Ascending aorta (tissue), 2 donors: ENCODE results near the gene ZNF496. TPM values are rescaled to one million over a fixed set of nuclear protein-coding genes. Genes with fewer than 3 reads are reported as not detected.
"Not testable (repeated sequence)": the region's sequence is repeated elsewhere in the genome, so short reads cannot be mapped to it uniquely, and the experiment has no call there.

ENCODE experiments used
- DNase-seq, 2 donors: peaks; one replicate each; pipeline ENCODE4 v3.0.0-alpha.2; 2019; ENCODE audit warnings: low spot score in 2 of 2
- H3K27ac ChIP-seq, 2 donors: fragments of 200-600 bp; sonication (generic); one replicate each; pipeline ENCODE4 v1.5.1; 2016 to 2017; ENCODE audit warnings: mild to moderate bottlenecking in 1 of 2
- H3K27me3 ChIP-seq: fragments of 200-600 bp; sonication (generic); one replicate; pipeline ENCODE4 v1.5.1; 2017
- H3K36me3 ChIP-seq, 2 donors: fragments of 200-600 bp; sonication (generic); one replicate each; pipeline ENCODE4 v1.5.1; 2016
- H3K4me1 ChIP-seq, 2 donors: fragments of 200-600 bp; sonication (generic); one replicate each; pipeline ENCODE4 v1.5.1; 2016 to 2017; ENCODE audit warnings: mild to moderate bottlenecking in 1 of 2
- H3K4me3 ChIP-seq, 2 donors: fragments of 200-600 bp; sonication (generic); one replicate each; pipeline ENCODE4 v1.5.1; 2016 to 2017; ENCODE audit warnings: mild to moderate bottlenecking in 1 of 2
- H3K9me3 ChIP-seq, 2 donors: fragments of 200-600 bp; sonication (generic); one replicate each; pipeline ENCODE4 v1.5.1; 2016
- CTCF ChIP-seq, 3 experiments: fragments of 200-600 bp in 2 of 3; fragments of 450-650 bp in 1 of 3; sonication (generic) in 2 of 3; IDR thresholded peaks; one replicate each; pipeline ENCODE4 v1.5.1; 2016 to 2019; ENCODE audit warnings: antibody characterized with exemption in 3 of 3, mild to moderate bottlenecking in 1 of 3, moderate library complexity in 1 of 3
- intact Hi-C: fragments of 100-400 bp; cut with DNase I; formaldehyde crosslinking; loops from one replicate; pipeline ENCODE4 v1.15.1; 2023
- total RNA-seq: library from RNA; depleted of rRNA; stranded (reverse); fragments of >200 nt; gene quantifications from one replicate; pipeline ENCODE4 v1.1.0, GENCODE V29; 2016

ZNF496 gene
- total RNA-seq, 1 donor from 2014 or later, result 38.5 TPM

DNA sequence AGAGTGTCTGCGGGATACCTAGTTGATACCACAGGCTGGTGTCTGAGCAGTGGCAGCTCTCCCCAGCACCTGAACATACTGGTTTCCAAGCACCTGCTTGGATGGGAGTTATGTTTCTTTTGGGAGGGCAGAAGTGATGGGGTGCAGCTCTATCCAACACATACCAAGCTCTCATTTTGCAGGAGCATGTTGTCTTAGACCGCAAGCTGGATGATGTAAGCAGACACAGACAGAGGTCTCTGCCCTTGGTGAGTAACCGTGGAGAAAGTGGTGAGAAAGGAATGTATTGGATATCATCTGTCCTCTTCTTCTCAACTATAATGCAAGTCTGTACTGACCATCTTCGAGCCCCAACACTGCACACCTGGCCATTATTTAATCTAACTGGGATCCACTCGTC is 37.4 kb downstream of the ZNF496 start:
- no peak for DNase-seq
- Histone ChIP-seq H3K36me3 (peaks cover 0 to under 1% of the 10 kb centered on the region in 2 donors), H3K27me3 (no peaks in the 10 kb centered on the region), H3K9me3 (no peaks in the 10 kb centered on the region), H3K4me1 (no peaks in the 10 kb centered on the region), H3K4me3 (no peak overlapping the region), H3K27ac (no peak overlapping the region)
- TF ChIP-seq CTCF (IDR thresholded peaks at IDR 0.05), result no peak
- intact Hi-C loops, result no loop called here

- Histone ChIP-seq H3K36me3 (no peaks in the 10 kb centered on the region), H3K27me3 (no peaks in the 10 kb centered on the region), H3K9me3 (no peaks in the 10 kb centered on the region), H3K4me3 (no peak overlapping the region), H3K27ac (no peak overlapping the region), H3K4me1 (no peaks in the 10 kb centered on the region)
- intact Hi-C loops, result no loop called here
- no peak for TF ChIP-seq CTCF (IDR thresholded peaks at IDR 0.05)
- no peak for DNase-seq
Observed at GRCh38 chr1:247293047-247293446, 38.6 kb downstream of the ZNF496 start.

DNA sequence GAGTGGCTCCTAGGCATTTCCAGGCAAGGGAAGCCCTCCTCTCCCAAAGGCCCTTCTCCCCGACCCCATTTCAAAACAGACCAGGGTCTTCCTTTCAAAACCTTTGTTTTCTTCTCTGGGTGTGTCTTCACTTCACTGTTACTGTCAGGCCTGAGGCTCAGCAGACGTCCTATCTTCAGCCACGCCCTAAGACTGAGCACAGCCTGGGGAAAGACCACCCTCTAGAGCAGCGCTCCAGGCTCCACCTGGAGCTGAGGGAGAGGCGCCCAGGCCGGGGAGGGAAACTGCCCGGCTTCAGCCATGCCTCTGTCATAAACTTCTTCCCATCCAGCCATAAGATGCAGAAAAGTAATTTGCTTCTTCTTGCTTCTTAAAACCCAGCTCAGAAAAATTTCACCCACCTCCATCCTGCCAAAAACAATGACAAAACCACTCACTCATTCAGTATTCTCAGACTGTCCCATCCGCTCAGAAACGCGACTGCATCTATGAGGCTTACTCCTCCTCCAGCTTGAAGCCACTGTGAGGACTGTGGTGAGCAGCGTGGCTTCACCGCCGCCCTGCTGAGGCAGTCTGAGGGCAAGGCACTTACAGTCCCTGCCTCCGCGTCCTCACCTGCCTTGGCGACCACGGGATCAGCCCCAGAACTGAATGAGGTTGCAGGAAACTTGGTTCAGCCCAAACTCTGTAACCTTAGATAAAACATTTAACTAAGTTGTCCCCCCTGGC is 39.7 kb downstream of the ZNF496 start:
- no peaks in the 10 kb centered on the region for H3K27me3 ChIP-seq
- DNase-seq, result no peak
- no peak for TF ChIP-seq CTCF (IDR thresholded peaks at IDR 0.05)
- H3K4me1 ChIP-seq, result no peaks in the 10 kb centered on the region
- intact Hi-C loops, result no loop called here
- H3K27ac ChIP-seq, result no peak overlapping the region
- H3K4me3 ChIP-seq, result no peak overlapping the region
- H3K9me3 ChIP-seq, result no peaks in the 10 kb centered on the region
- H3K36me3 ChIP-seq, result no peaks in the 10 kb centered on the region

DNA sequence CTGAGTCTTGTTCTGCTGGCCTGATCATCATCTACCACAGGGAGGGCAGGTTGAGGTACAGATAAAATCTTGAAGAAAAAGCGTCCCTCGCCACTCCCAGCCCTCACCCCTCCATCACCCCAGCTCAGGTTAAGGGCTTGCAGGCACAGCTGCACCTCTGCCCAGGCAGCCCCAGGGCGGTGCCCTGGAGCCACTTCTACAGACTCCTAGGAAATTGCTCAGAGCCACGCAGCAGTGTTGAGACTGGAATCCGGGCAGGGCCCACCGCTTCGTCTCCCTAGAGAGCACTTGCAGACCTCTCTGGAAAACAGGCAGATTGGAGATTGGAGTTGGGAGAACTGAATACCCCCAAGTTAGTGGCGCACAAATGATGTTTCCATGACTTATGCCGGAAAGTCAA is 40.5 kb downstream of the ZNF496 start:
- Histone ChIP-seq H3K4me3 (no peak overlapping the region), H3K27me3 (no peaks in the 10 kb centered on the region), H3K4me1 (no peaks in the 10 kb centered on the region), H3K27ac (no peak overlapping the region), H3K9me3 (no peaks in the 10 kb centered on the region), H3K36me3 (no peaks in the 10 kb centered on the region)
- no peak for TF ChIP-seq CTCF (IDR thresholded peaks at IDR 0.05)
- intact Hi-C loops, result no loop called here
- no peak for DNase-seq

DNA sequence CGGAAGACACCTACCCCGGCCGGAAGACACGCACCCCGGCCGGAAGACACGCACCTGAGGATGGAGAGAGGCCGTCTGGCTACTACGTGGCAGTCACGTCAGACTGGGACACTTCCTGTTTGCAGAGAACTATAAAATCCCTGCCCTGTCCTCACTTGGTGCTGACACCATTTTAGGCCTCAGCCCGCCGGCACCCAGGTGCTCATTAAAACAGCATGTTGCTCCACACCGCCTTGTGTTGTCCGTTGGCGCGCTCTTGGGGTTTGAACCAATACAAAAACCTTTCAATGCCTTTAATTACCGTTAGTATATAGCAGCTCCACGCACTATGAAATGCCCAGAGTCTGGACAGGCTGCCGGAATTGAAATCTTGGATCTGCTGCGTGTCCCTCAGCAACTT is 41.1 kb downstream of the ZNF496 start:
- no peaks in the 10 kb centered on the region for H3K27me3 ChIP-seq
- DNase-seq, result no peak

DNA sequence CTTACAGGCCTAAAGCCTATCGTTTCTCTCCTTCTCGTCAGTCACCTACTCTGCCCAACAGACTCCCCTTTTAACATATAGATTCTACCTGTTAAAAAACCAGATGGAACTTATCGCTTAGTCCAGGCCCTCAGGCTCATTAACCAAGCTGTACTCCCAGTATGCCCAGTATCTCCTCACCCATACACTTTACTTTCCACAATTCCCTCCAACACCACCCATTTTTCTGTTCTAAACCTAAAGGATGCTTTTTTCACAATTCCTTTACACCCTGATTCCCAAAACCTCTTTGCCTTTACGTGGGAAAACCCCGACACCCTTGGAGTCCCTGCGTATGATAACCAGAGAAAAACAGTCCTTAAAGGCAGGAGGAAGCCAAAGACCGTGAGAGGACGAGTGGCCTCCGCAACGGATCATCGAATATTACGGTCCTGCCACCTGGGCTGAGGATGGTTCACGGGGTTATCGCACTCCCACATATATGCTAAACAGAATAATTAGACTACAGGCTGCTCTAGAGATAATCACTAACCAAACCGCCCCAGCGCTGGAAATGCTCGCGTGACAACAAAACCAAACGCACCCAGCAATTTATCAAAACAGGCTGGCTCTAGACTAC is 42.3 kb downstream of the ZNF496 start:
- H3K4me1 ChIP-seq, H3K4me3 ChIP-seq, DNase-seq, H3K27me3 ChIP-seq, H3K9me3 ChIP-seq, intact Hi-C loops, H3K27ac ChIP-seq, H3K36me3 ChIP-seq: not testable (repeated sequence)

More for the DNA sequence above, 41.1 kb downstream of the ZNF496 start:
- intact Hi-C loops, result no loop called here
- Histone ChIP-seq H3K27ac (no peak overlapping the region), H3K9me3 (no peaks in the 10 kb centered on the region), H3K36me3 (no peaks in the 10 kb centered on the region), H3K4me3 (no peak overlapping the region), H3K4me1 (no peaks in the 10 kb centered on the region)
- TF ChIP-seq CTCF (IDR thresholded peaks at IDR 0.05), result no peak
